ENCODE measurements around the gene TSKS.

DNA sequence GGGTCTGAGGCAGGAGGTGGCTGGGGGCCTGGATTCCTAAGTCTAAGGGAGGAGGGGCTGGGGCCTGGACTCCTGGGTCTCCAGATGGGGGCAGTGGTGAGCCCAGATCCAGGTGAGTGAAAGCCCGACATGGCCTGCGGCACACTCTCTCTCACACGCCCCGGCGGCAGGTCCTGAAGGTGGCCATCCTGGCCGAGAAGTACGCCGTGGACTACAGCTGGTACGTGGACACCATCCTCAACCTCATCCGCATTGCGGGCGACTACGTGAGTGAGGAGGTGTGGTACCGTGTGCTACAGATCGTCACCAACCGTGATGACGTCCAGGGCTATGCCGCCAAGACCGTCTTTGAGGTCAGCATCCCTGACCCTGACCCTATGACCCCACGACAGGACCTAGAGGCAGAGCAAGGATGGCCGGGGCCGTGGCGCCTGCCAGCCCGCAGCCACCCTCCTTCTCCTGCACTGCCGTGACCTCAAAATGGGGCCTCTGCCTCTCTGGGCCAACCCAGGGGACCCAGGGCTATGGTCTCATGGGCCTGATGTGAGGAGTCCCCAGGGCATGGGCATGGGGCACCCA lies 36.8 kb upstream of the TSKS start:
- TF ChIP-seq CTCF (conservative IDR thresholded peaks at IDR 0.05 in 1 of 2, IDR thresholded peaks at IDR 0.05 in 1 of 2; ENCODE audit: low read depth in 1 of 2, low read length in 2 of 2): no peak
- TF ChIP-seq EZH2 (IDR thresholded peaks at IDR 0.05; ENCODE audit: low read length, missing control alignments): no peak

Data from fibroblast of lung (primary cell).